Cardiac fibroblast (primary cell): ENCODE data around the gene NHP2.
A peak's percentile ranks its signal among the peaks of the same experiment; 100 is the strongest.
"Not testable (repeated sequence)": the region's sequence is repeated elsewhere in the genome, so short reads cannot be mapped to it uniquely, and the experiment has no call there.

Experiments used
- DNase-seq, 2 donors: peaks; one replicate each; pipeline versions ENCODE4 v3.0.0 to v3.0.0-alpha.2; 2010; ENCODE audit warnings: low read depth in 2 of 2
- H3K4me3 ChIP-seq, 2 donors: replicated peaks in 1 of 2; 1 replicate in 1 of 2; 2 replicates in 1 of 2; pipeline ENCODE4 v1.5.1; 2011; ENCODE audit warnings: low read depth in 2 of 2, low read length in 2 of 2, mild to moderate bottlenecking in 2 of 2, moderate library complexity in 1 of 2
- TF ChIP-seq, protein P1 (sequence below): IDR thresholded peaks from one replicate; pipeline ENCODE4 v1.5.1; 2011; ENCODE audit warnings: low read depth, mild to moderate bottlenecking, low read length, inconsistent platforms

The NHP2 gene

DNA sequence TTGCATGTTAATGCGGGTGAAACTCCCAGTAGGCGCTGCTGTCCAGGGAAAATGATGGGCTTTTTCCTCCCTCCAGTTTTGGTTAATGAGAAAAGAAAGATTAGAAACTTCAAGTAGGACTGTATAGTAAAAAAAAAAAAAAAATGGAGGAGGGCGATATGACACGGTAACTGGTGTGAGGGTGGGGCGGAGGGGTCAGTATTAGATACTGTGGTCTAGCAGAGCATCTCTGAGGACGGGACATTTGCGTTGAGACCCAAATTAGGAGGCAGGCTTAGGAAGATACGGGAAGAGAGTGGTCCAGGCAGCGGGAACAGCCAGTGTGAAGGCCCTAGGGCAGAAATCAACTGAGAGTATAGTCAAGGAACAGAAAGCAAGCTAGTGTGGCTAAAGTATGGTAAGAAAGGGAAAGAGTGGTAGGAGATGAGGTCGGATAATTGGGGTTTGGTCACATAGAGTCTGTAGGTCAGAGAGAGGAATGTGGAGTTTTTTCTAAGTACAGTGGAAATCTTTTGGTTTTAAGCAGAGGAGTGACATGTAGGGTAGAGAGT, 22.2 kb downstream of the NHP2 start:
- TF ChIP-seq, protein P1, sequence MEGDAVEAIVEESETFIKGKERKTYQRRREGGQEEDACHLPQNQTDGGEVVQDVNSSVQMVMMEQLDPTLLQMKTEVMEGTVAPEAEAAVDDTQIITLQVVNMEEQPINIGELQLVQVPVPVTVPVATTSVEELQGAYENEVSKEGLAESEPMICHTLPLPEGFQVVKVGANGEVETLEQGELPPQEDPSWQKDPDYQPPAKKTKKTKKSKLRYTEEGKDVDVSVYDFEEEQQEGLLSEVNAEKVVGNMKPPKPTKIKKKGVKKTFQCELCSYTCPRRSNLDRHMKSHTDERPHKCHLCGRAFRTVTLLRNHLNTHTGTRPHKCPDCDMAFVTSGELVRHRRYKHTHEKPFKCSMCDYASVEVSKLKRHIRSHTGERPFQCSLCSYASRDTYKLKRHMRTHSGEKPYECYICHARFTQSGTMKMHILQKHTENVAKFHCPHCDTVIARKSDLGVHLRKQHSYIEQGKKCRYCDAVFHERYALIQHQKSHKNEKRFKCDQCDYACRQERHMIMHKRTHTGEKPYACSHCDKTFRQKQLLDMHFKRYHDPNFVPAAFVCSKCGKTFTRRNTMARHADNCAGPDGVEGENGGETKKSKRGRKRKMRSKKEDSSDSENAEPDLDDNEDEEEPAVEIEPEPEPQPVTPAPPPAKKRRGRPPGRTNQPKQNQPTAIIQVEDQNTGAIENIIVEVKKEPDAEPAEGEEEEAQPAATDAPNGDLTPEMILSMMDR: no peak
- DNase-seq: no peak
- peak overlapping the region; percentile 73 to 75 for H3K4me3 ChIP-seq

DNA sequence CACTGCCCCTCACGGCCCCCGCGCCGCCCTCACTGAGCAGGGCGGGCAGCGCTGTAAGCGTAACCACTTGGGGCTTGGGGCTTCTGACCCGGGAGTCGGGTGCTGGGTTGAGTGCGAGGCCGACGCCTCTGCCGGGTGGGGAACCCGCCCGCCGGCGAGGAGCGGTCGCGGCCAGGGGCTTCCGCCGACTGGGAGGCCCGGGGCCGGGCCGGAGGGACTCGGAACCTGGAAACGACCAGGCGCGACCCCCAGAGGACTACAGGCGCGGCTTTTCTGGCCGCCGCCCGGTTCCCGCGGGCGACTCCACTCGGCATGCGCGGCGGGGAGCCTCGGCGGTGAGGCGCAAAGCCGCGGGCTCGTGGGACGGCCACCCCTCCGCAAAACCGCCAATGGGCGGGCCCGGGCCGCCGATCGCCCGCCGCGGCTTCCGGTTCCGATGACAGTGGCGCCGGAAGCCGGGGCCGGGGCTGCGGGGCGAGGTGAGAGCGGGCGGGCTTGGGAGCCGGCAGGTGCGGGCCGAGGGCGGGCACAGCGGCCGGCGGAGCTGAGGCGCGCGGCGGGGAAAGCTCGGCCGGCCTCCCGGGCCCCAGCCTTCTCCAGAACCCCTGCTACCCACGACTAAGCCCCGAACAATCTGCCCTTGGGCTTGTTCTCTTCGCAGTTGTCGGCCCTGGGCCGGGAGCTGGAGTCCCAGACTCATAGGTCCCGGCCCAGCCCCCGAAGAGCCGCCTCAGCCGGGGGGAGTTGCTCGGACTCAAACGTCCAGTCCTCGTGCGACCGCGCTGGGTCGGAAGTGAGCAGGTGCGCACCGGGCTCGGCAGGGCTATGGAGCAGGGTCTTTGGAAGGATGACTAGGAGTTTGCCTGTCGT, 22.9 kb downstream of the NHP2 start, which contains the start of gene RMND5B:
TSS of gene RMND5B (plus strand) at position 439 of the 870 bp plus-strand sequence. CDS start 7,106 bp downstream, outside the sequence.
- H3K4me3 ChIP-seq: peak within 1 kb of the TSS; percentile 73 to 75
- peak; percentile 76 to 84 for DNase-seq
- TF ChIP-seq, protein P1: no peak

DNA sequence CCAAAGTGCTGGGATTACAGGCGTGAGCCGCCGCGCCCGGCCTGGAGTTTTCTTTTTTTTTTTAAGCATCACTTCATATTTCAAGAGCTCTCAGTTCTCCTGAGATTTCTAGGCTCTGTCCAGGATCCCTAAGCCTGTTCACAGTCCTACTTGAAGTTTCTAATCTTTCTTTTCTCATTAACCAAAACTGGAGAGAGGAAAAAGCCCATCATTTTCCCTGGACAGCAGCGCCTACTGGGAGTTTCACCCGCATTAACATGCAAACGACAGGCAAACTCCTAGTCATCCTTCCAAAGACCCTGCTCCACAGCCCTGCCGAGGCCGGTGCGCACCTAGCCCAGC, 23.5 kb downstream of the NHP2 start:
- peak in 1 of 2 donors; percentile 16 for DNase-seq

DNA sequence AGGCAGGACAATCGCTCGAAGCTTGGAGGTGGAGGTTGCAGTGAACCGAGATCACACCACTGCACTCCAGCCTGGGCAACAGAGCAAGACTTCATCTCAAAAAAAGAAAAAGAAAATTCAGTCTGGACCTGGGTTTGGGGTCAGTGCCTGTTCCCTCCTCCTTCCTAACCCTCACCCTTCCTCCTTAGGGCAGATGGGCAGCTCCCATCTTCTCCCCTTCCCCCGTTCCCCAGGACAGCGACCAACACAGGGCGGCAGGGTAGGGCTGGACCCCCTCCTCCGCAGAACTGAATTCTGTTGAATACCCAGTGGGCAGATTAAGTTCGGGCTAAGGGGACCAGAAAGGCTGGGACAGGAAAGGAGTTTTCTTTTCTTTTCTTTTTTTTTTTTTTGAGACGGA, 24.4 kb downstream of the NHP2 start:
- H3K4me3 ChIP-seq: no peak overlapping the region
- TF ChIP-seq, protein P1: no peak
- DNase-seq: no peak

More for the DNA sequence above, 23.5 kb downstream of the NHP2 start:
- H3K4me3 ChIP-seq: peak overlapping the region; percentile 54 to 73

DNA sequence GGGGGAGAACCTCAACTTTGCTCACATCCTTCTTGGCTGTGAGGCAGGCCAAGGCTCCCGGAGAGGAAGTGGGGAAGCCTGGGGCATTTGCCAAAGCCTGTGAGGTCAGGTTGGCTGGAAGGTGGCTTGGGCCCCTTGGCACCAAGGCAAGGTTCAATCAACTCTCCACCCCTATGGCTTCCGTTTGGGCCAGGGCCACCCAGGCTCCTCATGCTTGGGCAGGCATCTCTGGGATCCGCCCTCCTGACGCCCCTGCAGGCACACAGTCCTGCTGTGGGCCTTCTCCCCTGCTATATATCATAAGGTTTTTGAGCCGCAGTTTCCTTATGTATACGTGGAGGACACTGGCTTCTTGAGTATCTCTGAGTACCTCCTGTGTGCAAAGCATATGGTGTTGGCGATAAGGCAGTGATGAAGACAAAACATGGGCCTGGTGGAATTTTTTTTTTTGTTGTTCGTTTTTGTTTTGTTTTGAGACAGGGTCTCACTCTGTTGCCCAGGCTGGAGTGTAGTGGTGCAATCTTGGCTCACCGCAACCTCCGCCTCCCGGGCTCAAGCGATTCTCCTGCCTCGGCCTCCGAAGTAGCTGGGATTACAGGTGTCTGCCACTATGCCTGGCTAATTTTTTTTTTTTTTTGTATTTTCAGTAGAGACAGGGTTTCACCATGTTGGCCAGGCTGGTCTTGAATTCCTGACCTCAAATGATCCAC, 26.2 kb downstream of the NHP2 start:
- not testable (repeated sequence) for DNase-seq, H3K4me3 ChIP-seq

DNA sequence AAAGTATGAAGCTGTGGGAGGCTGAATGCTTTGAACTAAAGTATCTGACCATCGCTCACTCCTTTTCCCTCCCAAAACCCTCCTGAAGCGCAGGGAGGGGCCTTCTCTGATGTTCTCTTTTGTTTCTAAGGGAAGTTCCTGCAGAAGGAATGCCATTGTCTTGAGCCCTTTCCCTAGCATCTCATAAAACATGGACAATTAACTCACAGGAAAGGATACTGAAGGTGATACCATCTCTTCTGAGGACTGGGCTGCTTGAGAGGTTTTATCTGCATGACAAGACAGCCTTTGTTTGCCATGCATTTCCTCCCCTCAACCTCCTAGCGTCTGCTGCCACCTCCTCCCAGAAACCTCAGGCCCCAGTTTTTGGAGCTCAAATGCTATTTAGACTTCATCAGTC, 27.1 kb downstream of the NHP2 start:
- DNase-seq: no peak
- TF ChIP-seq, protein P1: no peak
- H3K4me3 ChIP-seq: no peak overlapping the region

DNA sequence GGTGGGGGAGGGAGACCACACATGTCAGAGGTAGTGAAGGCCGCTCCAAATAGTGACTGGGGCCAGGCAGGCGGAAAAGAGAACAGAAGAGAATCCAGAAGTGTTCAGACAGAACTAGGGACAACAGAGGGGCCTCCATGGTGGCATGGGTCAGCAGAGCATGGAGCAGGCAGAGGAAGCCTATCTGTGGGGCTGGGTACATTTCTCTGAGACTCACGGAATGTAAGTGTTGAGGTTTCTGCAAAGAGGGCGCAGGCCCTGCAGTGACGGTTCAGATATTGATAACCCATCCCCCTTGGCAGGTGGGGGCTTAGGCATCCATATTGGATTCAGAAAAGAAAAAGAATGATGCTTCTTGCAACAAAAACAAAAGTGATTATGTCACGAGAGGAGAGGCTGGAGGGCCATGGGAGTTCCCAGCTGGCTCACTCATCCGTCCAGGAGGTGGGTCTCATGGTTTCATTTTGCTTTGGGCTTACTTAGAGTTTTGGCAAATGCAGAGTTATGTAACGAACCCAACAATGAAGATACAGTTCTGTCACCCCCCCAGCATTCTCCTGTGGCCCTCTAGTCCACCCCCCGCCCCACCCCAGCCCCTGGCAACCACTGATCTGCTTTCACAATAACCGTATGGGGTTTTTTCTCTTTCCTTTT, 28.3 kb downstream of the NHP2 start:
- no peak for DNase-seq
- no peak overlapping the region for H3K4me3 ChIP-seq
- TF ChIP-seq, protein P1: no peak
